Amniotic stem cell (primary cell): ENCODE results near the gene ADARB2.

Experiments
- DNase-seq: peaks from one replicate; lab custom pipeline; 2025; lab: John Stamatoyannopoulos, UW

Gene ADARB2

DNA sequence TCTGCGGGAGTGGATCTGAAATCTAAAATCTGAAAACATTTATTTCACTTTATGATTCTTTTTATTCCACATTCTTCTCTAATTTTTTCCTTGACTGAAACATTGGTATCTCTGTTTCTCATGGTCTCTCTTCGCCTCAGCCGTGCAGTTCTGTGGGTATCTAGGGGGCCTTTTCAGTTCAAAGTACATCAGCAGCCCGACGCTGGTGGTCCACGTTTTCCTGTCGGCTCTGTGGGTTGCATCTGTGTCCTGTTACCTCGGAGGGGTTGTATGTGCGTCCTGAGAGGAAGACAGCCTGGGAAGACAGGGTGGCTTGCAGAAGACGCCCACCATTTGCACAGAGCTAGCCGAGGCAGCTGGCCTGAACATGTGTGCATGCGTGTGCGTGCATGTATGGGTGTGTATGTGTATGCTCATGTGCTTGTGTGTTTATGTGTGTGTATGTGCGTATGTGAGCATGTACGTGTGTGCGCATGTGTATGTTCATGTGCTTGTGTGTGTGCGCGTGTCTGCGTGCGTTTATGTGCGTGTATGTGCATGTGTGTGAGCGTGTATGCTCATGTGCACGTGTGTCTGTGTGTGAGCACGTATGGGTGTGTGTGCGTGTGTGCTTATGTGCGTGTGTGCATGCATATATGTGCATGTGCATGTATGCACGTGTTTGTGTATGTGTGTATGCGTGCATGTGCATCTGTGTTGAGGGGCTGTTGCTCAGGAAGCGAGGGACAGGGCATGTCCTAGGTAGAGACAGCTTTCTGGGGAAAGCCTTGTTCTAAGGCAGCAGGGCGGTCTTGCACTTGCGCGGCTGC lies 211.8 kb downstream of the ADARB2 start:
- no peak for DNase-seq

DNA sequence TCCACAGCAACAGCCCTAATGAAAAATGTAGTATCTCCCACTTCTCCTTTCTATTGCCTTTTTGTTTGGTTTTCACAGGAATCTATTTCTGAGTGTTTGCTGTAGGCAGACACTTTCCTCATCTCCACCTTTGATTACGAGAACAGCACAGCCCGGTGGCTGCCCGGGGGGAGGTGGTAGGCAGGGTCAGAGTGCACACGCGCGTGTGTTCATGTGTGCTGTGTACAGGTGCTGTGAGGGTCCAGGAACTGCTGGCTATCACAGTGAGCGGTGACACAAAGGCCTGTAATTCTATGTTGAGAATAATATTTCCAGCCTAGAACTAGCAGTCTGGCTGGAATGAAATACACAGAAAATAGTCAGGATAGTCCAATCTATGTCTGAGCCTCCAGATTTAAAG lies 212.8 kb downstream of the ADARB2 start:
- no peak for DNase-seq

DNA sequence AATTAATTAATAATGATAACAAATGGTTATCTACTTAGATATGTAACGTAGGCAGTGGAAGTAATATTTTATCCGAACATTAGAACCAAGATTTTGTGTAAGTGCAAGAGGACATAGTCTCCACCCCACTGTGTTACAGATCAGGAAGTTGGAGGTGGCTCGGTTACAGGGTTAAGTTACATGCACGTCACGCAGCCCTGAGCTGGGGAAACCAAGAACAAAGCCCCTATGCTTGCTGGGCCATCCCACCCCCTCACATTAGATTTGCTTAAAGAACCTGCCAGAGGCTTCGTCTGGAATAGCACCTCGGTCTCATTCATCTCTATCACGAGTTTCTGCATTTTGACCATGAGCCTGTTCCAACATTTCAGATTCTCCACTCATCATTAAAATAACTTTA lies 214.1 kb downstream of the ADARB2 start:
- DNase-seq: no peak

DNA sequence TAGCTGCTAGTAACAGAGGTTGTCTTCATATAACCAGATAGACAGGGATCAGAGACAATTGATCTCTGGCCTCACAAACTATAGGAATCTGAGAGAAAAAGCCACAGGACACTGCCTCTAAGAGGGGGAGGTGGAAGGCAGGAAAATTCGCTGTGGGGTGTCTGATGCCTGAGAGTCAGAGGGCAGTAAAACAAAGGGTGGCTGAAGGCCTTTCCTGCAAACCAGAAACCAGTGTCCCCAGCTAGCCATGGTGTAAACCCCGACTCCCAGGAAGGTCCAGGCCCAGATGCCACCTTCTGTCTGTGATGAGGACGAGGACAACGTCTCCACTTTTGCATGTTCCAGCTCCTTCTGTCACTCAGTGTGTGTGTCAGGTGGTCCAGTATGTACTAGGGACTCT lies 215.1 kb downstream of the ADARB2 start:
- DNase-seq: no peak

DNA sequence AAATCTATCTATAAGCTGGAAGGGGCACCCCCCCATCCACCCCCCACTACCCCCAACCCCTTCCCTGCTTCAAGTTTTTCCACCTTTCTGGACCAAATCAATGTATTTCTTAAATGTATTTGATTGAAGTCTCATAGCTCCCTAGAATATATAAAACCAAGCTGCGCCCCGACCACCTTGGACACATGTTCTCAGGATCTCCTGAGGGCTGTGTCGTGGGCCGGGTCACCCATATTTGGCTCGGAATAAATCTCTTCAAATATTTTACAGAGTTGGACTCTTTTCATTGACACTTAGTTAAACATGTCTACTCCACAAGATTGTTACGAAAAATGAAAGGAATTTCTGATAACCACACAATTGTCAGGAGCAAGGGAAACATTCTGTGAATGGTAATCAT lies 215.6 kb downstream of the ADARB2 start:
- DNase-seq: no peak

DNA sequence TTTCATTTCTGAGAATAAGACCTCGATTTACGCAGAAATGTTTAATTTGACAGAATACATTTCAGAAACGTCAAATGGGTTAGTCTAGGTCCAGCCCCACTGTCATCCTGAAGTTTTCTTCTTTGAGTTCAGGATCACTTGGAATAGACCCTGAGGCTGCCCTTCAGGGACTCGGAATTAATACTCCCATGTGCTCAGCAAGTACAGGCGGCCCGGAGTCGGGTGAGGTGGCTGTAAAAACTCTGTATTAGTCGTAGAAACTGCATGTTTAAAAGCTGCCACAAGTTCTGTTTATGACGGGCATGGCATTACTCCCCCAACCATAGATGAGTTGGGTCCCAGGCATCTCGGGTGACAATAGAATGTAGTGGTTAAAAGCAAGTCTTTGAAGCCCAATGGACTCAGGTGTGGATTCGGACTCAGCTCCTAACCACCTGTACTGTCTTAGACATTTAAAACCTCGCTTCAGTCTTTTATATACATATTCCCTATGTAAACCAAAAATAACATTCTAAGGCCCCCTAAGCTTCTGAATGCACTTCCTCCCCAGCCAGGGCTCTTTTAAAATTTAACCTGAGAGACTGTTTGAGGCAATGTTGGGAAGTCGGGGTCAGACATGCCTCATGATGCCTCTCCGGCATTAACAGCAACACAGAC lies 216.3 kb downstream of the ADARB2 start:
- DNase-seq: no peak

DNA sequence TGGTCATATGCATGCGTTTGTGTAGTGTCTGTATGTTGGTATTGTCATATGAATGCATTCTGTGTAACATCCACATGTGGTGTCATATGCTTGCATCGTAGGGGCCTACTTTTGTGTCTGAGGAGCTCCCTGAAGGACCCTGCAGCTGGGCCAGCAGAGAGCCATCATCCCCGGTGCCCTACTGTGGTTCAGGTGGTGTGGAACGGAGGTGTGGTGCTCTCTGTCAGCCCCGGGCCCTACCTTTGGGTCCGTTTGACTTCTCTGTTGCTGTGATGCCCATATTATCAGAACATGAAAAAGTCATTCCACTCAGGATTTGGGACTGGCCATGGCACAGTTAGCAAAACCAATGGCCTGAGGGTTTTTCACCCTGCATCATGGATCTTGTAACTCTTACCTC lies 217.9 kb downstream of the ADARB2 start:
- no peak for DNase-seq

DNA sequence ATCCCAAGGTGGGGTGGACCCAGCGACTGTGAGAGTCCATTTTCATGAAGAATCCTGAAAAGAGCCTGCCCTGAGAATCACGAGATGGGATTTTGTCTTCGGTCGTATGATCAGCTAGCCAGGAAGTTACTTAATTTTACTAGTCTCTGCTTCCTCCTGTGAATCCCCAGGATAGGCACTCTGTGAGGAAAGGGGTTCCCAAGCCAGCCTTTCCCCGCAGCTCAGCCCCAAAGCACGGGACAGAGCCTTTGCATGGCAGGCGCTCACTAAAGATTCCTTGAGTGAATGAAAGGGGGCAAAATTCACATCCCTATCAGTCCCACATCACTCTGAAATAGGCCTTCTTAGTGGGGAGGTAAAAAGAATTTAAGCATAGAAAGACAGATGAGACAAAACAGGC lies 219.6 kb downstream of the ADARB2 start:
- DNase-seq: no peak

DNA sequence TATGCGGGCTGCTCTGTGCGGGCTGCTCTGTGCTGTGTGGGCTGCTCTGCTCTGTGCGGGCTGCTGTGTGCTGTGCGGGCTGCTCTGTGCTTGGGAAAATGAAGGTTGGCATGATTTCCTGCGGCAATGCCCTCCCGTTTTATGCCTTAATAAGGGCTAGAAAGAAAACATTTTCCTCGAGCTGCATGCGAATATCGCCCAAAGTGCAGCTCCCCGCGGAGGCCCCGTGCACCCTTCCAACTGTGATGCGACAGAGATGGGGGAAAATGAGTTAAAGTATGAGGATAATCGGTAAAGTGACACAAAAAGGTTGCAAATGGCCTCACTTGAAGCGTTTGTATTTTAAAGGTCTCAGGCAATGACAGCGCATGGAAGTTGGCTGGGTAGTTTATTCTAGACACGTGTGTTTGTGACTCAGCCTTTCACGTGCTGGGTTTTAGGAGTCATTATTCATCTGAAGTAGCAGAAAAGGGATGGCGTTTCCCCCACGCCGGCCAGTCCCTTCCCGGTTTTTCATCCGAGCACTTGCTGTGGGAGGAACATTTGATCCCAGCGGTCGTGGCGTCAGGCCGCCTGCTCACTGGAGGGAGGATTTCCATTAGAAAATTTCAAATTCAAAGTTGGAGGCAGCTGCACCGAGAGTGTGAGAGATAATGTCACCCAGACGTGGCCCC lies 220.7 kb downstream of the ADARB2 start:
- no peak for DNase-seq

DNA sequence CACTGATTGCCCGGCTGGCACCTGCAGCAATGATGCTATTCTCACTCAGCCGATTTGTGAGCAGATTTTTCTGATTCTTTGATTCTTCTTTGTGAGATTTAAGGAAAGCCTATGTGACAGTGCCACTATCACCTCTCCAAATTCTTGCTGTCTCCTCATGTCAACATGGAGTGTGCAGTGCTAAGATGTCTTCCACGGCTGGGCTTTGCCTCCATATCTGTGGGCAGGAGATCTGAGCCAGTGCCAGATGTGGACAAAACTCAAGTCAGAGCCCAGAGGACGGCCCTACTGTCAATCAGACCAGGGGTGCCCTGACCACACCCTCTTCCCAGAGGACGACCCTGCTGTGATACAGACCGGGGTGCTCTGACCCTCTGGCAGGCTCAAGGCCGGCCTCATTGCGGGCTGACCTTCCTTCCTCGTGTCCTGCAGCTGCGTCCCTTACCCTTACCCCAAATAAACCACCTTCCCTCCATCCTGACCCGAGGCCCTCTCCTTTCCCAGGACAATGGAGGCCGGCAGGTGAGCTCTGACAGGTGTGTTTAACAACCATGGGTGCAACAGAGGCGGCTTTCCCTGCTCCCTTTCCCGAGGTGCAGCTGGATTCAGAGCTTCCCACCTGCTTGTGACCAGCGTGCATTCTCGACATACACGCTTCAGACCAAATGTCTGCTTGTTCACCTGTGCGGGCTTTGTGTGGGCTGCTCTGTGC lies 221.4 kb downstream of the ADARB2 start:
- DNase-seq: no peak

DNA sequence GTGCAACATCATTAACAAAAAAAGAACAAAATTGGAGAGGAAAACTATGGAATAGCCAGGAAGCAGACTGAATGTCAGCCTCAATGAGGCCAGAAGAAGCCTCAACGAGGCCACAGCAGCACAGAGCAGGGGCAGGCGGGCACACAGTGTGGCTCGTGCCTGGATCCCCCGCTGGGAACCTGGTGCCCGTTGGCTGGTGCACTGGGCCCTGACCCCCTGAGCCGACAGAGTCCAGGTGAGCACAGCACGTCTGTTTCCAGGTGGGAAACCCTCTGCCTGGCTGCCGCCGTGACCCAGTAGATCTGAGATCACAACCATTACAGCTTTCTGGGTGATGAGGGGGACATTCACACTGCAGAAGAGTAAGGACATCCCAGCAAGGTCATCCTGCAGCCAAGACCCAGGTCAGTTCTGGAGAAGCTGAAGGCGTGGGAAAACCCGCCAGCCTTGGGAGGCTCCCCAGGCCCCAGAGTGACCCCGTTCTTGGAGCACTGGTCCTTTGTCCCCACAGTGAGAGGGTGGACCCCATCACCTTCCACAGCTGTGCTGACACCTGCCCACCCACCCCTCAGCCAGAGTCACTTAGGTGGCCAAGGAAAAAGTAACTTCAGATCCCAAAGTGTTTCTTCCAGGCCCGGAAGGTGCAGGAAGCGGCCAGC lies 222.1 kb downstream of the ADARB2 start:
- DNase-seq: no peak

DNA sequence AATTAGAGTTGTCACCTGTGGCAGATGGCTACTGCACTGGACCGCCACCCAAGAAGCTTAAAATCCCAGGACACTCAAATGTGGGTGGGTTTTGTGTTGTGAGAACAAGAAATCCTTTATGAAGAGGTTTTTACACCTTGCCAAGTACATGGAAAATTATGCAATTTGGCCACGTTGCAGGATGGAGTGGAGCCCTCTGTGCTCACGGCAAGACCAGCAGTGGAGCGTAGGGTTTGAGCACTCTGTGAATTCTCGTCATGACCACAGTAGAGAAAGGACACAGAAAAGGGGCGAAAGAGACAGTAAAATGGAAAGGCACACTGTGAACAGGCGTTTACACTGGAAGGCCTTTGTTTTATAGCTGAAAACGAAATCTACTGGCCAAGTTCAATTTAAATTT lies 222.6 kb downstream of the ADARB2 start:
- DNase-seq: no peak

DNA sequence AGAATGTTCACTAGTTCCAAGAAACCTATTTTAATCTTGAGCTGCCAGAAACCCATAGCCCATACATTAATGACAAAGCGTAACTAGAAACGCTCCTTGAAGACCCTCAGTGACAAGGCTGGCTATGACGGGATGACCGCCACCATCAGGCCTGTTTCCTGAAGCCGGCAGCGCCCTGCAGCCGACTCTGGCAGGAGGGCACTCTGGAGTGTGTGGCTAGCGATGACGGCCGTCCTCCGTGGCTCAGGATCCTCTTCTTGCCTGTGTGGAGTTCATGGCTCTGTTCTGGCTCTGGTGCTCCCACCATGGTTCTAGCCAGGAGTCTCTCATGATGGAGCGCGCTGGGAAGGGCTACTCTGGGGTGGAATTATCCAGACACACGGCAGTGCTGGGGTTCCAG lies 224.1 kb downstream of the ADARB2 start:
- no peak for DNase-seq

DNA sequence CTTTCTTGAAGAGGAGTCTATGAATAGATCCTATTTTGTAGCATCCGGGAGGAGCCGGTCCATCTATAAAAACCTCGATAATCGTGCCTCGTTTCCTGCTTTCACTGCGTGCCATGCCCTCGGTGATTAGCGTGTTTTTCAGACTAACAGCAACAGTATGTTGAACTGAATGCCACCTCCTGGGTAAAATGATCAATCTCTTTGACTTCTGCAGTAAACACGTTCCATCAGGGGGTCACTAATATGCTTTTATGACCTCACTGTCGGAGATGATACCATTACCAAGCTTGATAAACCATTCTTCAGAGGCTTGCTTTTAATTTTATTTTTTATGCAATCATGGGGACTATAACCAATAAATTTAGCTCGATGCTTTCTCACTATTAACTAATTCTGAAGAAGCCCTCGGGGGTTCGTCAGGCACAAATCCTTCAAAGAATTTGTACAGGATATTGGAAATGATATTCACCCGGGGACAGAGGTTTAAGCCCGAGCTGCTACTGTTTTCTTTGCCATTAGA lies 228.3 kb downstream of the ADARB2 start:
- no peak for DNase-seq

DNA sequence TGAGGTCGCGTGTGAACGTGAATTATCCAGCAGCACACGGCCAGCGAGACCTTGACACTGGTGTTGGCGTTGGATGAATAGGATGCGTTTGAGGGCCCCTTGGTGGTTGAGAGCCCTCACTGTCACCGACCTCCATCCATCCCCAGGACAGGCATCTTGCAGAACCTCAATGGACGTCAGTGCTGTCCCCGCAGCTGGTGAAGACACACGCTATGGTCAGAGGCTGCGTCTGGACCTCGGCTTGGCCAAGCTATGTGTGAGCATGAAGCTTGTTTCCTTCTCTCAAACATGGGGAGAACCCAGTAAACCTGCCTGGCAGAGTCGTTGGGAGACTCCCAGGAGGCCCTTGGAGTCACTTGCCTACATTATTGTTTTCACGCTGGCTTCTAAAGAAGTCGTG lies 229.2 kb downstream of the ADARB2 start:
- DNase-seq: no peak

DNA sequence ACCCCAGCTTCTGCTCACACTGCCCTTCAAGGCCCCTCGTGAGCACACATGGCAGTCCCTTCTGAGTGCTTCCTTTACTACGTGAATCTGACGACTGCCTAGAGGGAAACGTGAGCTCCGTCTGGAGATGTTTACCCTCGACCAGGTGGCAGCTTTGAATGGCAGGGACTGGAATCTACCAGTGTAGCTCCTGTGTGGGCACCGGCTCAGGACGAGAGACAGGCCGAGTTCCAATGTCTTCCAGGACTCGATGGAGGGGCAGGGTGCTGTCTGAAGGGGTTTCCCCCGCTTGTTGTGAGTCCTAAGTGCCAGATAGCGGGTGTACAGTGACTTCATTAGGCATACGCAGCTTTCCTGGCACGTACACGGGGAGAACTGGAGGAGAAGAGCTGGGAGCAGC lies 229.9 kb downstream of the ADARB2 start:
- no peak for DNase-seq

DNA sequence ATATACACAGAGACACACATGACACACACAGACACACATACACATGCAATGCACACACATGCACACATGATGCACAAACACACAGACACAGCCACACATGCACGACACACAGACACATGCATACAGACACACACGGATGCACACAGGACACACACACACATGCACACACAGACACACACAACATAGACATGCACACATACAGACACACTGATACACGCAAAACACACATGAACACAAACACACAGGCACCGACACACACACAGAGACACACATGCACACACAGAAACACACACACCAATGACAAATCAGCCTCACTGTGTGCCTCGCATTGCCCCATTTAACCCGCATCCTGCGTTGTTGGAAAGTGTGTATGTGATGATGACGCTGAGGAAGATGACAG lies 232.4 kb downstream of the ADARB2 start:
- no peak for DNase-seq

DNA sequence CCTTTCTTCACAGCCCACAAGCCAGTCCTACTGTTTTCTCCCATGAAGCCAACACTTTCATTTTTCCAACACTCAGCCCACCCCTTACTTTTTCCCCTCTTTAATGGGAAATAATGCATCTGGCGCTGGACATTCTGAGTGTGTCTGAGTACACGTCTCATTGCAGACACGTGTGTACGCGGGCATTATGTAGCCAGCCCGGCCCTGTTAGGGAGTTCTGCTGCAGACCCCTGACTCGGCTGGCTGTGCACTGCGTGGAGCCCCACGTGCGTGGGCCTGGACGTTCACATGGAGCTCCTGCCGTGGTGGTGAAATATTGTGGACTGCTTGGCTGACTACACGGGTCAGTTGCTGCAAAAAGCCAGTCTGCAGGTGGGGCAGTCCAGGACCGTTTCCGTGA lies 233.0 kb downstream of the ADARB2 start:
- no peak for DNase-seq

DNA sequence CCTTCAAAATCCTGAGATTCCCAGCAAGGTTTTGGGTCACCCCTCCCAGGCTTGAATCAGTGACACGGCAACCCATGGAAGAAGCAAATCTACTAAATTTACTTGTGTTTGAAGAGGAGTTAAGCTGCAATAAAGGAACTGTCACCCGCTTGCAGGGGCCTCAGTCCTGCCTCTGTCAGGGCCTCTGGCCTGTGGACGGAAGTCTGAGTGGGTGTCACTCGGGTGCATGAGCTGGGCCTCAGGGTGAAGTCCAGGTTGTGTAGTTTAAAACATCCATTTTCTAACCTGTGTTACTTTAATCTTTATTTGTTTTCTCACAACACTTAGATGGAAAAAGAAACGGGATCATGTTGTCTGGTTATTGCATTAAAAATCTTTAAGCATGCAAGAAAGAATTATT lies 234.9 kb downstream of the ADARB2 start:
- no peak for DNase-seq

DNA sequence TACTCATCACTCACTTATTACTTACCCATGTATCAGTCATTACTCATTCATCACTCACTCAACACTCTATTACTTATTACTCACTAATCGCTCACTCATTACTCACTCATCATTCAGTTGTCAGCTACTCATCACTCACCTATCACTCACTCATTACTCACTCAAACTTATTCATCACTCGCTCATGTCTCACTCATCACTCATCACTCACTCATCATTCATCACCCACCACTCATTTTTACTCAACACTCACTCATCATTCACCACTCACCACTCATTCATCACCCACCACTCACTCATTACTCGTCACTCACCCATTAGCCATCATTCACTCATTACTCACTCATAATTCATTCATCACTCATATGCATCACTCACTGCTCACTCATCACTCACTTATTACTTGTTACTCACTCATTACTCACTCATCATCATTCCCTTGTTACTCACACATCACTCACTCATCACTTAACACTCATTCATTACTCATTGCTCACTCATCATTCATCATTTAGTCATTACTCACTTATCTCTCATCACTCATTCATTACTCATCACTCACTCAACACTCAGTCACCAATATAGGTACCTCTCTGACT lies 237.9 kb downstream of the ADARB2 start:
- DNase-seq: no peak

DNA sequence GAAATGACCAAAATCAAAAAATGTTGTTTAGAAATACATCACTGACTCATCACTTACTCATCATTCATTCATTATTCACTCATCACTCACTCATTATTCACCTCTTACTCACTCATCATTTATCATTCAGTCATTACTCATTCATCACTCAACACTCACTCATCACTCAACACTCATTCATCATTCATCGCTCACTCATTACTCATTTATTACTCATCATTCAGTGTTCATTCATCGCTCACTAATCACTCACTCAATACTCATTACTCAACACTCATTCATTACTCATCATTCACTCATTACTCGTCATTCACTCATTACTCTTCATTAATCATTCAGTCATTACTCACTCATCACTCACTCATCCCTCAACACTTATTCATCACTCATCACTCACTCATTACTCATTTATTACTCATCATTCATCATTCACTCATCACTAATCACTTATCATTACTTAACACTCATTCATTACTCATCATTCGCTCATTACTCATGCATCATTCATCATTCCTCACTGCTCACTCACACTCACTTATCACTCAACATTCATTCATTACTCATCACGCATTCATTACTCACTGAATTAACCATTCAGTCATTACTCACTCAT lies 238.5 kb downstream of the ADARB2 start:
- no peak for DNase-seq
